Testis (tissue), 2 donors: Measurements from ENCODE around the gene PDGFC.

Experiments
- POLR2A ChIP-seq: fragments of 450-650 bp; IDR thresholded peaks from one replicate; pipeline ENCODE4 v1.6.1; 2017; ENCODE audit warnings: antibody characterized with exemption, mild to moderate bottlenecking, moderate library complexity
- TF ChIP-seq, protein P1 (sequence below), 3 experiments: fragments of 450-650 bp in 2 of 3; fragments of 200-600 bp in 1 of 3; sonication (generic) in 1 of 3; IDR thresholded peaks; one replicate each; pipeline ENCODE4 v1.5.1; 2016 to 2019; ENCODE audit warnings: antibody characterized with exemption in 3 of 3, mild to moderate bottlenecking in 2 of 3, moderate library complexity in 1 of 3

DNA sequence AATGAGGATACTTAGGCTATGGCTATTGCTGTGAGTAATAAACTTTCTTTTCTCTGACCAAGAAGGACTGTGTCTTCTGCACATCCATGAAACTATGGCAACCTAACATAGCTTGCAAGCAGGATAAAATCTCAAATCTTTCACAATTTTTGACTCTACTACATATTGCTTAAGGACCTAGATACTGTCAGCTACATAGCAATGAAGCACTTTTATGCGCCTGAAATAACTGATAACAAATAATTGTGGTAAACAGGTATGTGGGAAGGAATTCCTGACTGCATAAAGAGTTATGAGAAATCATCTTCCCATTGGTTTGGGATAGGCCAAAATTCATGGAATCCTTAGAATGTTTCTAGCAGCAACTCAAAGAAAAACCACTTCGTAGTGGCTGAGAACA, 41.2 kb upstream of the PDGFC start:
- TF ChIP-seq, protein P1, sequence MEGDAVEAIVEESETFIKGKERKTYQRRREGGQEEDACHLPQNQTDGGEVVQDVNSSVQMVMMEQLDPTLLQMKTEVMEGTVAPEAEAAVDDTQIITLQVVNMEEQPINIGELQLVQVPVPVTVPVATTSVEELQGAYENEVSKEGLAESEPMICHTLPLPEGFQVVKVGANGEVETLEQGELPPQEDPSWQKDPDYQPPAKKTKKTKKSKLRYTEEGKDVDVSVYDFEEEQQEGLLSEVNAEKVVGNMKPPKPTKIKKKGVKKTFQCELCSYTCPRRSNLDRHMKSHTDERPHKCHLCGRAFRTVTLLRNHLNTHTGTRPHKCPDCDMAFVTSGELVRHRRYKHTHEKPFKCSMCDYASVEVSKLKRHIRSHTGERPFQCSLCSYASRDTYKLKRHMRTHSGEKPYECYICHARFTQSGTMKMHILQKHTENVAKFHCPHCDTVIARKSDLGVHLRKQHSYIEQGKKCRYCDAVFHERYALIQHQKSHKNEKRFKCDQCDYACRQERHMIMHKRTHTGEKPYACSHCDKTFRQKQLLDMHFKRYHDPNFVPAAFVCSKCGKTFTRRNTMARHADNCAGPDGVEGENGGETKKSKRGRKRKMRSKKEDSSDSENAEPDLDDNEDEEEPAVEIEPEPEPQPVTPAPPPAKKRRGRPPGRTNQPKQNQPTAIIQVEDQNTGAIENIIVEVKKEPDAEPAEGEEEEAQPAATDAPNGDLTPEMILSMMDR (IDR thresholded peaks at IDR 0.05) = no peak
- no peak for TF ChIP-seq POLR2A
